Stomach (tissue), 9 donors: ENCODE results near the gene IL9R. TPM values are rescaled to one million over a fixed set of nuclear protein-coding genes. Genes with fewer than 3 reads are reported as not detected.
"Not testable (repeated sequence)": the region's sequence is repeated elsewhere in the genome, so short reads cannot be mapped to it uniquely, and the experiment has no call there.

Experiments used
- DNase-seq, 2 donors: peaks; one replicate each; pipeline versions ENCODE4 v3.0.0 to v3.0.0-alpha.2; 2013 to 2019
- H3K27ac ChIP-seq, 5 donors: fragments of 200-600 bp in 4 of 5; sonication (generic) in 4 of 5; one replicate each; pipeline ENCODE4 v1.5.1; 2013 to 2019; ENCODE audit warnings: mild to moderate bottlenecking in 1 of 5, moderate library complexity in 1 of 5
- H3K27me3 ChIP-seq, 3 donors: fragments of 200-600 bp; sonication (generic); one replicate each; pipeline ENCODE4 v1.5.1; 2017 to 2019; ENCODE audit warnings: mixed run types in 1 of 3
- H3K36me3 ChIP-seq, 4 donors: fragments of 200-600 bp; sonication (generic); 1 replicate in 3 of 4; 2 replicates in 1 of 4; pipeline ENCODE4 v1.5.1; 2016 to 2019
- H3K4me1 ChIP-seq, 4 donors: fragments of 200-600 bp; sonication (generic); one replicate each; pipeline ENCODE4 v1.5.1; 2016 to 2019
- H3K4me3 ChIP-seq, 4 donors: fragments of 200-600 bp; sonication (generic) in 3 of 4; one replicate each; pipeline ENCODE4 v1.5.1; 2016 to 2019; ENCODE audit warnings: mild to moderate bottlenecking in 1 of 4
- H3K9me3 ChIP-seq, 4 donors: fragments of 200-600 bp; sonication (generic); one replicate each; pipeline ENCODE4 v1.5.1; 2016 to 2019
- WGBS, 5 donors: extraction: QIAGEN DNeasy Blood & Tissue Kit in 3 of 5; methylation state at CpG; one replicate each; pipeline versions ENCODE4 v1.1.5 to v1.1.7; 2013 to 2018; 5-methylcytosine and 5-hydroxymethylcytosine counted together
- intact Hi-C: fragments of 100-400 bp; cut with DNase I; formaldehyde crosslinking; loops from one replicate; pipeline ENCODE4 v1.15.1; 2023; ENCODE audit warnings: low total_unique reads
- polyA plus RNA-seq, 3 donors: library from polyadenylated mRNA; stranded (reverse); fragments of 200-250 nt; gene quantifications; one replicate each; pipeline ENCODE4 v1.2.3, GENCODE V29; 2013
- total RNA-seq, 5 donors: library from RNA; depleted of rRNA; stranded (reverse); fragments of >200 nt; gene quantifications; one replicate each; pipeline versions ENCODE4 v1.1.0 to v1.2.3, GENCODE V29; 2014 to 2016
- donor health status: healthy with polysubstance abuse.
- donor health status: Bipolar disorder and iron deficiency.
- donor health status: healthy.

The IL9R gene
- total and polyA plus RNA-seq, 8 donors, result 0.25 to 9.8 (median 0.52) TPM; not detected in 2

GRCh38 chrX:156019846-156020245, 22.4 kb downstream of the IL9R start:
- H3K27ac ChIP-seq, H3K4me1 ChIP-seq, H3K27me3 ChIP-seq, H3K36me3 ChIP-seq, H3K4me3 ChIP-seq, intact Hi-C loops, DNase-seq, H3K9me3 ChIP-seq: not testable (repeated sequence)
- WGBS, 5 donors, result 75 to 82% (median 77%) methylated on average over 4 to 5 of the region's 5 CpGs; no CpG with 5 or more reads in 2 of the 5 donors

- H3K36me3 ChIP-seq, H3K27me3 ChIP-seq, H3K4me3 ChIP-seq, DNase-seq, H3K27ac ChIP-seq, H3K4me1 ChIP-seq, H3K9me3 ChIP-seq, intact Hi-C loops: not testable (repeated sequence)
- WGBS, 5 donors, result 54 to 79% (median 73%) methylated on average over 4 to 8 of the region's 9 CpGs
Observed at GRCh38 chrX:156023002-156023401, 25.5 kb downstream of the IL9R start.

GRCh38 chrX:156024949-156025492, 27.5 kb downstream of the IL9R start:
- H3K27ac ChIP-seq, DNase-seq, intact Hi-C loops, H3K4me1 ChIP-seq, H3K27me3 ChIP-seq, H3K9me3 ChIP-seq, H3K4me3 ChIP-seq, H3K36me3 ChIP-seq: not testable (repeated sequence)
- 70 to 84% (median 76%) methylated on average over 8 to 14 of the region's 17 CpGs for WGBS, 5 donors

GRCh38 chrX:156028653-156029237, 31.2 kb downstream of the IL9R start:
- 80% methylated on average over 17 of the region's 73 CpGs; no CpG with 5 or more reads in 4 of the 5 donors for whole genome bisulfite sequencing, 5 donors
- H3K9me3 ChIP-seq, H3K27me3 ChIP-seq, H3K36me3 ChIP-seq, DNase-seq, H3K4me3 ChIP-seq, H3K4me1 ChIP-seq, H3K27ac ChIP-seq, intact Hi-C loops: not testable (repeated sequence)

- H3K4me3 ChIP-seq, H3K27me3 ChIP-seq, H3K36me3 ChIP-seq, H3K27ac ChIP-seq, H3K9me3 ChIP-seq, DNase-seq, intact Hi-C loops, H3K4me1 ChIP-seq: not testable (repeated sequence)
- 64 to 93% (median 86%) methylated on average over 9 to 38 of the region's 46 CpGs; no CpG with 5 or more reads in 1 of the 5 donors for WGBS, 5 donors
Observed at GRCh38 chrX:156029296-156029695, 31.8 kb downstream of the IL9R start.

- H3K36me3 ChIP-seq, H3K4me3 ChIP-seq, intact Hi-C loops, H3K27me3 ChIP-seq, H3K27ac ChIP-seq, H3K4me1 ChIP-seq, H3K9me3 ChIP-seq: not testable (repeated sequence)
- 72% methylated on average over 3 to 4 of the region's 9 CpGs; no CpG with 5 or more reads in 3 of the 5 donors for WGBS, 5 donors
- DNase-seq, result peak in 1 of 2 donors; percentile 40
Observed at GRCh38 chrX:156029707-156030442, 32.4 kb downstream of the IL9R start.

- H3K36me3 ChIP-seq, intact Hi-C loops: not testable (repeated sequence)
Observed at GRCh38 chrX:156030474-156030873, 33.0 kb downstream of the IL9R start.

More at GRCh38 chrX:156030474-156030873, 33.0 kb downstream of the IL9R start:
- DNase-seq, H3K27me3 ChIP-seq, H3K9me3 ChIP-seq, H3K27ac ChIP-seq, H3K4me3 ChIP-seq, H3K4me1 ChIP-seq: not testable (repeated sequence)

Other genes starting within 250 kb of the IL9R start
- 10 to 100 TPM in 4 of 5 donors, 1 to 10 TPM in 1; 6.4 to 39.7 (median 19.7) TPM for gene VAMP7, start 116.4 kb upstream of the IL9R start, total RNA-seq
- gene VAMP7, start 116.4 kb upstream of the IL9R start, polyA plus RNA-seq, result 10 to 100 TPM; 14.5 to 32.5 (median 28.3) TPM